Neutrophil (primary cell): Measurements from ENCODE around the gene OSBPL6.

Source experiments
- H3K27ac ChIP-seq: fragments of 200-600 bp; sonication (generic); 2 replicates; pipeline ENCODE4 v1.5.1; 2016; ENCODE audit warnings: mild to moderate bottlenecking, moderate library complexity
- H3K27me3 ChIP-seq: fragments of 200-600 bp; sonication (generic); 2 replicates; pipeline ENCODE4 v1.6.0; 2016; ENCODE audit warnings: mild to moderate bottlenecking
- H3K36me3 ChIP-seq: fragments of 200-600 bp; sonication (generic); 2 replicates; pipeline ENCODE4 v1.5.1; 2017
- H3K4me1 ChIP-seq, 2 experiments: fragments of 200-600 bp in 1 of 2; sonication (generic) in 1 of 2; 1 replicate in 1 of 2; 2 replicates in 1 of 2; pipeline versions ENCODE4 v1.5.1 to v1.6.1; 2013 to 2016; ENCODE audit warnings: low read depth in 1 of 2, low read length in 1 of 2, mild to moderate bottlenecking in 1 of 2, moderate library complexity in 1 of 2; ENCODE audit not compliant: control insufficient read depth in 1 of 2, insufficient read depth in 1 of 2
- H3K4me3 ChIP-seq, 2 experiments: fragments of 200-600 bp in 1 of 2; sonication (generic) in 1 of 2; 1 replicate in 1 of 2; 2 replicates in 1 of 2; pipeline ENCODE4 v1.5.1; 2013 to 2016; ENCODE audit warnings: low read depth in 1 of 2, low read length in 1 of 2, mild to moderate bottlenecking in 1 of 2, moderate library complexity in 1 of 2
- H3K9me3 ChIP-seq: fragments of 200-600 bp; sonication (generic); 2 replicates; pipeline ENCODE4 v1.5.1; 2016
- TF ChIP-seq, protein P1 (sequence below): fragments of 200-600 bp; sonication (generic); IDR thresholded peaks from 2 replicates; pipeline ENCODE4 v1.5.1; 2016; ENCODE audit warnings: antibody characterized with exemption

OSBPL6 gene

GRCh38 chr2:178220814-178221213 lies 26.5 kb downstream of the OSBPL6 start:
- no peaks in the 10 kb centered on the region for H3K4me1 ChIP-seq
- H3K27me3 ChIP-seq: peaks cover 10% of the 10 kb centered on the region
- no peaks in the 10 kb centered on the region for H3K9me3 ChIP-seq
- no peak overlapping the region for H3K4me3 ChIP-seq
- no peaks in the 10 kb centered on the region for H3K36me3 ChIP-seq
- TF ChIP-seq, protein P1, sequence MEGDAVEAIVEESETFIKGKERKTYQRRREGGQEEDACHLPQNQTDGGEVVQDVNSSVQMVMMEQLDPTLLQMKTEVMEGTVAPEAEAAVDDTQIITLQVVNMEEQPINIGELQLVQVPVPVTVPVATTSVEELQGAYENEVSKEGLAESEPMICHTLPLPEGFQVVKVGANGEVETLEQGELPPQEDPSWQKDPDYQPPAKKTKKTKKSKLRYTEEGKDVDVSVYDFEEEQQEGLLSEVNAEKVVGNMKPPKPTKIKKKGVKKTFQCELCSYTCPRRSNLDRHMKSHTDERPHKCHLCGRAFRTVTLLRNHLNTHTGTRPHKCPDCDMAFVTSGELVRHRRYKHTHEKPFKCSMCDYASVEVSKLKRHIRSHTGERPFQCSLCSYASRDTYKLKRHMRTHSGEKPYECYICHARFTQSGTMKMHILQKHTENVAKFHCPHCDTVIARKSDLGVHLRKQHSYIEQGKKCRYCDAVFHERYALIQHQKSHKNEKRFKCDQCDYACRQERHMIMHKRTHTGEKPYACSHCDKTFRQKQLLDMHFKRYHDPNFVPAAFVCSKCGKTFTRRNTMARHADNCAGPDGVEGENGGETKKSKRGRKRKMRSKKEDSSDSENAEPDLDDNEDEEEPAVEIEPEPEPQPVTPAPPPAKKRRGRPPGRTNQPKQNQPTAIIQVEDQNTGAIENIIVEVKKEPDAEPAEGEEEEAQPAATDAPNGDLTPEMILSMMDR: no peak
- H3K27ac ChIP-seq: no peak overlapping the region

DNA sequence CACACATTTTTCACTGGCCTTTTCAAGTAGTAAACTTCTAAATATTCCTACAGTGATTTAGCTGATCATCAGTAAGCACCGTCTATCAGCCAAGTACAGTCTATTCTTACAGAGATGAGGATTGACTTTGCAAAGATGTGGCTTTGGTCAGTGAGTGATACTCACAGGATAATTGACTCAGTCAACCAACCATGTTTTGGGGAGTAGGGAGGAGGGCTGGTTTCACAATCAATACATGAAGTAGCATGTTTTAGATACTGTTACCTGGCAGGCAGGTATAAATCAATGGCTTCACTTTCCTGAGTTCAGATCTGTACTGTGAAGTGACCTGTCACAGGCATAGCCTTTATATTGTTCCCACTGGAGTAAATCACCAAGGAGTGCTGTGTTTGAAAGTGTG lies 27.2 kb downstream of the OSBPL6 start:
- peaks cover 10% of the 10 kb centered on the region for H3K27me3 ChIP-seq
- no peaks in the 10 kb centered on the region for H3K9me3 ChIP-seq
- no peak overlapping the region for H3K4me3 ChIP-seq
- H3K36me3 ChIP-seq: no peaks in the 10 kb centered on the region
- no peaks in the 10 kb centered on the region for H3K4me1 ChIP-seq
- no peak overlapping the region for H3K27ac ChIP-seq
- TF ChIP-seq, protein P1: no peak

- no peaks in the 10 kb centered on the region for H3K4me1 ChIP-seq
- H3K4me3 ChIP-seq: no peak overlapping the region
- peaks cover 10% of the 10 kb centered on the region for H3K27me3 ChIP-seq
- TF ChIP-seq, protein P1: no peak
- H3K9me3 ChIP-seq: no peaks in the 10 kb centered on the region
- H3K27ac ChIP-seq: no peak overlapping the region
- H3K36me3 ChIP-seq: no peaks in the 10 kb centered on the region
Observed at GRCh38 chr2:178223806-178224205, 29.5 kb downstream of the OSBPL6 start.

DNA sequence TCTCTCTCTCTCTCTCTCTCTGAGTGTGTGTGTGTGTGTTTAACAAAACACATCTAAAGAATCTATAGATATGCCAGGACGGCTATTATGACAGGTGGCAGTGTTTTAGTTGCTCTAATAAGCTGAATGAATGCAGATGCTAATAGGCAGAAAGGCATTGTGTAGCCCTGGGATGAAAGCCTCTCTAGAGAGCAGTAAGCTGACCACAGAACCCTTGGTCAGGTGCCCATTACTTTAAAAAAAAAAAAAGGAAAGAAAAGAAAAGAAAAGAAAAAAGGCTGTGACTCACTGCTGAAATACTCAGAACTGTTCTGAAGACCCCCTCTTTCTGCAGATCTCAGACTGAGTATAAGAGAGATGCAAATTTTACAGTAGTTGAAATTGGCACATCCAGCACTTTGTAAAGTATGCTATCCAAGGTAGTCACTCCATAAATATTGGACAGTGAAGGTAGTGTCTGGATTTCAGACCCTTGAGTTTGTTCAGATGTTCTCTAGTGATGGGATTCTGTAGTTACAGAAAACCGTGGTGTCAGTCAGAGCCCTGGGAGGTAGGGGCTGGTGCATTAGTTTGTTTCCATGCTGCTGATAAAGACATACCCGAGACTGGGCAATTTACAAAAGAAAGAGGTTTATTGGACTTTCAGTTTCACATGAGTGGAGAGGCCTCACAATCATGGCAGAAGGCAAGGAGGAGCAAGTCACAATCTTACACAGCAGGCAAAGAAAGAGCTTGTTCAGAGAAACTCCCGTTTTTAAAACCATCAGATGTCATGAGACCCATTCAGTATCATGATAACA lies 30.9 kb downstream of the OSBPL6 start:
- H3K27me3 ChIP-seq: peaks cover 10% of the 10 kb centered on the region
- H3K27ac ChIP-seq: no peak overlapping the region
- H3K4me1 ChIP-seq: no peaks in the 10 kb centered on the region
- TF ChIP-seq, protein P1: no peak
- no peaks in the 10 kb centered on the region for H3K36me3 ChIP-seq
- H3K9me3 ChIP-seq: no peaks in the 10 kb centered on the region
- no peak overlapping the region for H3K4me3 ChIP-seq

DNA sequence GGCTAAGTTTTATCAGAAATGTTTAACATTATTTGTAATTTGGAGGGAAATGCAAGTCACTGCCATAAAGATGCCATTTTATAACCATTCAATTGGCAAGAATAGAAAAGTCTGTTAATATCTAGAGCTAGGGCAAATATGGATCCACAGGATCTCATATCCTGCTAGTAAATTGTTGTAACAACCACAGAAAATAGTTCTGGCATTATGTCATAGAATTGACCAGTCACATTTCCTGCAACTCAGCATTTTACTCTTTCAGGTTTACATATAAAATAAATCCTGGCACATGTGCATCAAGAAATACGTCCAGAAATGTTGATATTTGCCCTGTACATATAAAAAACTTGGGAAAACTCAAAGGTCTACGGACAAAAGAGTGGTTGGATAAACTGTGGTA lies 32.9 kb downstream of the OSBPL6 start:
- Histone ChIP-seq H3K9me3 (no peaks in the 10 kb centered on the region), H3K27ac (no peak overlapping the region), H3K27me3 (no peaks in the 10 kb centered on the region), H3K36me3 (no peaks in the 10 kb centered on the region), H3K4me3 (no peak overlapping the region), H3K4me1 (no peaks in the 10 kb centered on the region)
- TF ChIP-seq, protein P1: no peak
